ENCODE results near the gene THSD7B. TPM values are rescaled to one million over a fixed set of nuclear protein-coding genes. Genes with fewer than 3 reads are reported as not detected.
"Not testable (repeated sequence)": the region's sequence is repeated elsewhere in the genome, so short reads cannot be mapped to it uniquely, and the experiment has no call there.

Gene THSD7B
- total RNA-seq, 1 donor from 2014 or later: not detected

- DNase-seq (ENCODE audit: low read depth): no peak
Measured at GRCh38 chr2:137238065-137238464, 472.7 kb downstream of the THSD7B start.

GRCh38 chr2:137249463-137250130 is 484.3 kb downstream of the THSD7B start:
- DNase-seq (ENCODE audit: low read depth): no peak

- no peak for DNase-seq (ENCODE audit: low read depth)
Measured at GRCh38 chr2:137250401-137250800, 485.1 kb downstream of the THSD7B start.

GRCh38 chr2:137251045-137251444 is 485.7 kb downstream of the THSD7B start:
- no peak for DNase-seq (ENCODE audit: low read depth)

- DNase-seq (ENCODE audit: low read depth): peak; percentile 9
Measured at GRCh38 chr2:137252934-137253333, 487.6 kb downstream of the THSD7B start.

GRCh38 chr2:137254052-137254451 is 488.7 kb downstream of the THSD7B start:
- no peak for DNase-seq (ENCODE audit: low read depth)

- no peak for DNase-seq (ENCODE audit: low read depth)
Measured at GRCh38 chr2:137255345-137255744, 490.0 kb downstream of the THSD7B start.

- DNase-seq (ENCODE audit: low read depth): no peak
Measured at GRCh38 chr2:137255990-137256389, 490.6 kb downstream of the THSD7B start.

- no peak for DNase-seq (ENCODE audit: low read depth)
Measured at GRCh38 chr2:137261881-137262585, 496.7 kb downstream of the THSD7B start.

GRCh38 chr2:137262594-137262993 is 497.2 kb downstream of the THSD7B start:
- peak; percentile 18 for DNase-seq (ENCODE audit: low read depth)

GRCh38 chr2:137287913-137288639 is 522.7 kb downstream of the THSD7B start:
- DNase-seq (ENCODE audit: low read depth): no peak

GRCh38 chr2:137291836-137292570 is 526.7 kb downstream of the THSD7B start:
- DNase-seq (ENCODE audit: low read depth): no peak

GRCh38 chr2:137298377-137298776 is 533.0 kb downstream of the THSD7B start:
- DNase-seq (ENCODE audit: low read depth): no peak

GRCh38 chr2:137300987-137301386 is 535.6 kb downstream of the THSD7B start:
- no peak for DNase-seq (ENCODE audit: low read depth)

- DNase-seq (ENCODE audit: low read depth): peak; percentile 5
Measured at GRCh38 chr2:137302957-137303356, 537.6 kb downstream of the THSD7B start.

- peak; percentile 4 for DNase-seq (ENCODE audit: low read depth)
Measured at GRCh38 chr2:137316075-137316474, 550.7 kb downstream of the THSD7B start.

- DNase-seq (ENCODE audit: low read depth): peak; percentile 7
Measured at GRCh38 chr2:137321566-137321965, 556.2 kb downstream of the THSD7B start.

GRCh38 chr2:137331562-137331961 is 566.2 kb downstream of the THSD7B start:
- DNase-seq (ENCODE audit: low read depth): not testable (repeated sequence)

GRCh38 chr2:137333386-137334165 is 568.2 kb downstream of the THSD7B start:
- DNase-seq (ENCODE audit: low read depth): peak; percentile 33

- no peak for DNase-seq (ENCODE audit: low read depth)
Measured at GRCh38 chr2:137336067-137336466, 570.7 kb downstream of the THSD7B start.

GRCh38 chr2:137339051-137339450 is 573.7 kb downstream of the THSD7B start:
- DNase-seq (ENCODE audit: low read depth): peak; percentile 76
